Colonic mucosa (tissue), 4 donors: Measurements from ENCODE around the gene HBG2. TPM values are rescaled to one million over a fixed set of nuclear protein-coding genes. Genes with fewer than 3 reads are reported as not detected.

Source experiments
- DNase-seq: peaks from one replicate; pipeline ENCODE4 v3.0.0-alpha.2; 2020
- H3K27ac ChIP-seq: fragments of 200-600 bp; one replicate; pipeline ENCODE4 v1.8.0; 2021
- H3K27me3 ChIP-seq: fragments of 200-600 bp; one replicate; pipeline ENCODE4 v1.8.0; 2021
- H3K36me3 ChIP-seq: fragments of 200-600 bp; one replicate; pipeline ENCODE4 v1.8.0; 2021
- H3K4me1 ChIP-seq: fragments of 200-600 bp; one replicate; pipeline ENCODE4 v1.8.0; 2021; ENCODE audit warnings: mild to moderate bottlenecking
- H3K4me3 ChIP-seq: fragments of 200-600 bp; one replicate; pipeline ENCODE4 v1.8.0; 2021
- H3K9ac ChIP-seq, 2 donors: one replicate each; pipeline ENCODE4 v1.7.0; 2013; ENCODE audit warnings: control low read depth in 2 of 2, low read depth in 2 of 2, low read length in 2 of 2
- H3K9me3 ChIP-seq: fragments of 200-600 bp; one replicate; pipeline ENCODE4 v1.8.0; 2021
- CTCF ChIP-seq: fragments of 200-600 bp; IDR thresholded peaks from one replicate; pipeline ENCODE4 v1.8.0; 2022; ENCODE audit warnings: antibody characterized with exemption, mild to moderate bottlenecking
- intact Hi-C: fragments of 100-400 bp; cut with DNase I; formaldehyde crosslinking; loops from one replicate; pipeline ENCODE4 v1.14.1; 2022
- total RNA-seq, 2 donors: library from RNA; stranded (reverse); fragmentation: NEBNext Ultra II Directional in 1 of 2; extraction: Animal tissue kit (Norgen Biotek cat#: 25700) in 1 of 2; gene quantifications; one replicate each; pipeline ENCODE4 v1.2.1, GENCODE V29; 2021
- donor health status: healthy.
- donor health status: DM: no; HTN: no; CAD: no.
- donor health status: DM: no; HTN: no; CAD: no.

The HBG2 gene
- total RNA-seq, 2 donors from 2014 or later: 14.9 TPM; not detected in 1

GRCh38 chr11:5210376-5210885 lies 44.1 kb downstream of the HBG2 start:
- intact Hi-C loops: no loop called here
- no peak for TF ChIP-seq CTCF
- Histone ChIP-seq H3K9ac (no peak overlapping the region), H3K4me1 (no peaks in the 10 kb centered on the region), H3K36me3 (no peaks in the 10 kb centered on the region), H3K9me3 (no peaks in the 10 kb centered on the region), H3K27me3 (no peaks in the 10 kb centered on the region), H3K27ac (no peak overlapping the region), H3K4me3 (no peak overlapping the region)
- no peak for DNase-seq

GRCh38 chr11:5204787-5205186 lies 49.8 kb downstream of the HBG2 start:
- intact Hi-C loops: no loop called here

GRCh38 chr11:5203366-5203765 lies 51.2 kb downstream of the HBG2 start:
- TF ChIP-seq CTCF: no peak
- no peak overlapping the region for H3K9ac ChIP-seq

More at GRCh38 chr11:5204787-5205186, 49.8 kb downstream of the HBG2 start:
- TF ChIP-seq CTCF: no peak
- Histone ChIP-seq H3K36me3 (no peaks in the 10 kb centered on the region), H3K27ac (no peak overlapping the region), H3K4me1 (no peaks in the 10 kb centered on the region), H3K4me3 (no peak overlapping the region), H3K9me3 (no peaks in the 10 kb centered on the region), H3K27me3 (no peaks in the 10 kb centered on the region), H3K9ac (no peak overlapping the region)
- DNase-seq: no peak

More at GRCh38 chr11:5203366-5203765, 51.2 kb downstream of the HBG2 start:
- no peaks in the 10 kb centered on the region for H3K27me3 ChIP-seq
- H3K4me3 ChIP-seq: no peak overlapping the region
- H3K27ac ChIP-seq: no peak overlapping the region
- H3K9me3 ChIP-seq: no peaks in the 10 kb centered on the region
- H3K36me3 ChIP-seq: no peaks in the 10 kb centered on the region
- H3K4me1 ChIP-seq: no peaks in the 10 kb centered on the region
- intact Hi-C loops: no loop called here
- DNase-seq: no peak

Other genes with a start within 250 kb of the HBG2 start
- not detected for gene OR52J3, start 208.3 kb downstream of the HBG2 start, total RNA-seq
- not detected for gene OR52E2, start 195.2 kb downstream of the HBG2 start, total RNA-seq
- gene OR52E1, start 185.2 kb downstream of the HBG2 start, total RNA-seq: not detected
- gene OR52A5, start 116.4 kb downstream of the HBG2 start, total RNA-seq: not detected
- not detected for gene OR52A1, start 100.0 kb downstream of the HBG2 start, total RNA-seq
- gene OR51V1, start 54.1 kb downstream of the HBG2 start, total RNA-seq: not detected
- gene HBB, start 27.7 kb downstream of the HBG2 start, total RNA-seq: 100 to 1,000 TPM in 1 of 2 donors, 1 to 10 TPM in 1; 3.0 to 113 TPM
- gene HBD, start 20.3 kb downstream of the HBG2 start, total RNA-seq: not detected
- 1 to 10 TPM in 1 of 2 donors, not detected in 1; 5.7 TPM for gene HBG1, start 4.9 kb downstream of the HBG2 start, total RNA-seq
- 1 to 10 TPM in 1 of 2 donors, not detected in 1; 4.0 TPM for gene HBE1, start 15.2 kb upstream of the HBG2 start, total RNA-seq
- gene OR51B4, start 47.2 kb upstream of the HBG2 start, total RNA-seq: not detected
- not detected for gene OR51B2, start 69.5 kb upstream of the HBG2 start, total RNA-seq
- not detected for gene OR51B5, start 88.7 kb upstream of the HBG2 start, total RNA-seq
- gene OR51B6, start 96.7 kb upstream of the HBG2 start, total RNA-seq: not detected
- not detected for gene OR51M1, start 129.0 kb upstream of the HBG2 start, total RNA-seq
- gene OR51Q1, start 167.3 kb upstream of the HBG2 start, total RNA-seq: not detected
- gene OR51I1, start 186.7 kb upstream of the HBG2 start, total RNA-seq: not detected
- not detected for gene OR51I2, start 194.5 kb upstream of the HBG2 start, total RNA-seq
- not detected for gene OR52D1, start 233.9 kb upstream of the HBG2 start, total RNA-seq